Karpas-422 (cell line): ENCODE results near the gene KRT13. TPM values are rescaled to one million over a fixed set of nuclear protein-coding genes. Genes with fewer than 3 reads are reported as not detected.

ENCODE experiments used
- DNase-seq: peaks from one replicate; pipeline ENCODE4 v3.0.0-alpha.2; 2015
- H2AFZ ChIP-seq: fragments of 200-600 bp; sonication (generic); 2 replicates; pipeline ENCODE4 v1.6.1; 2014; ENCODE audit warnings: antibody characterized with exemption, low read length, mixed read lengths
- H3K27ac ChIP-seq: fragments of 200-600 bp; sonication (generic); 2 replicates; pipeline ENCODE4 v1.5.1; 2014; ENCODE audit warnings: mild to moderate bottlenecking, low read length, moderate library complexity
- H3K27me3 ChIP-seq: fragments of 200-600 bp; sonication (generic); 2 replicates; pipeline ENCODE4 v1.6.1; 2014; ENCODE audit warnings: low read length, mixed read lengths
- H3K36me3 ChIP-seq: fragments of 200-600 bp; sonication (generic); 2 replicates; pipeline ENCODE4 v1.6.1; 2014; ENCODE audit warnings: low read length, mixed read lengths; ENCODE audit not compliant: insufficient read depth
- H3K4me1 ChIP-seq: fragments of 200-600 bp; sonication (generic); 2 replicates; pipeline ENCODE4 v1.6.1; 2014; ENCODE audit warnings: mild to moderate bottlenecking, low read length, mixed read lengths
- H3K4me2 ChIP-seq: fragments of 200-600 bp; sonication (generic); 2 replicates; pipeline ENCODE4 v1.6.1; 2014; ENCODE audit warnings: low read length, low read depth, mild to moderate bottlenecking; ENCODE audit not compliant: poor library complexity, severe bottlenecking
- H3K4me3 ChIP-seq: fragments of 200-600 bp; sonication (generic); 2 replicates; pipeline ENCODE4 v1.5.1; 2014; ENCODE audit warnings: mild to moderate bottlenecking, antibody characterized with exemption, low read length, mixed read lengths
- H3K79me2 ChIP-seq: fragments of 200-600 bp; sonication (generic); 2 replicates; pipeline ENCODE4 v1.6.1; 2014; ENCODE audit warnings: mild to moderate bottlenecking, low read length, mixed read lengths
- H3K9ac ChIP-seq: fragments of 200-600 bp; sonication (generic); 2 replicates; pipeline ENCODE4 v1.6.0; 2014; ENCODE audit warnings: low read length
- H3K9me2 ChIP-seq: fragments of 200-600 bp; sonication (generic), shearing (Covaris generic); replicated peaks from 2 replicates; pipeline ENCODE4 v1.6.0; 2014; ENCODE audit warnings: mild to moderate bottlenecking, low read length, moderate library complexity; ENCODE audit not compliant: insufficient read depth
- H3K9me3 ChIP-seq: fragments of 300-700, 200-600 bp; sonication (generic); 2 replicates; pipeline ENCODE4 v1.6.1; 2014; ENCODE audit warnings: low read length, mixed read lengths
- H4K20me1 ChIP-seq: fragments of 200-600 bp; sonication (generic); 2 replicates; pipeline ENCODE4 v1.6.1; 2014; ENCODE audit warnings: mild to moderate bottlenecking, antibody characterized with exemption, low read length, low read depth; ENCODE audit not compliant: insufficient read depth
- total RNA-seq: library from RNA; depleted of rRNA; stranded (reverse); fragments of >200 nt; shearing (Covaris generic); gene quantifications from 2 replicates; pipeline ENCODE4 v1.2.3, GENCODE V29; 2014; ENCODE audit warnings: low replicate concordance

Gene KRT13
- total RNA-seq, 1 experiment from 2014 or later: not detected

- Histone ChIP-seq H3K4me3 (no peak overlapping the region), H4K20me1 (no peaks in the 10 kb centered on the region)
Observed at GRCh38 chr17:41535764-41536481, 30.5 kb upstream of the KRT13 start.

GRCh38 chr17:41534899-41535546 is 29.6 kb upstream of the KRT13 start:
- no peak for DNase-seq
- Histone ChIP-seq H3K79me2 (no peaks in the 10 kb centered on the region), H3K27me3 (no peaks in the 10 kb centered on the region), H4K20me1 (no peaks in the 10 kb centered on the region), H3K4me2 (no peak overlapping the region), H3K4me1 (no peaks in the 10 kb centered on the region), H3K9me3 (no peaks in the 10 kb centered on the region), H3K9me2 (no peaks in the 10 kb centered on the region), H3K4me3 (no peak overlapping the region), H3K9ac (no peak overlapping the region), H3K27ac (no peak overlapping the region), H2AFZ (no peak overlapping the region), H3K36me3 (no peaks in the 10 kb centered on the region)

More at GRCh38 chr17:41535764-41536481, 30.5 kb upstream of the KRT13 start:
- Histone ChIP-seq H3K9ac (no peak overlapping the region), H3K9me3 (no peaks in the 10 kb centered on the region), H3K4me1 (no peaks in the 10 kb centered on the region), H2AFZ (no peak overlapping the region), H3K9me2 (no peaks in the 10 kb centered on the region), H3K4me2 (no peak overlapping the region), H3K36me3 (no peaks in the 10 kb centered on the region), H3K79me2 (no peaks in the 10 kb centered on the region), H3K27me3 (no peaks in the 10 kb centered on the region), H3K27ac (no peak overlapping the region)
- DNase-seq: no peak

GRCh38 chr17:41533613-41534012 is 28.2 kb upstream of the KRT13 start:
- H3K9me2 ChIP-seq: no peaks in the 10 kb centered on the region
- no peak overlapping the region for H2AFZ ChIP-seq
- no peak for DNase-seq
- no peaks in the 10 kb centered on the region for H3K27me3 ChIP-seq
- no peaks in the 10 kb centered on the region for H3K79me2 ChIP-seq
- H3K4me3 ChIP-seq: no peak overlapping the region
- H3K36me3 ChIP-seq: no peaks in the 10 kb centered on the region
- H3K9me3 ChIP-seq: no peaks in the 10 kb centered on the region
- no peak overlapping the region for H3K4me2 ChIP-seq
- H3K9ac ChIP-seq: no peak overlapping the region
- no peaks in the 10 kb centered on the region for H3K4me1 ChIP-seq
- no peaks in the 10 kb centered on the region for H4K20me1 ChIP-seq
- H3K27ac ChIP-seq: no peak overlapping the region

- Histone ChIP-seq H4K20me1 (no peaks in the 10 kb centered on the region), H3K36me3 (no peaks in the 10 kb centered on the region), H3K27ac (no peak overlapping the region), H3K4me1 (no peaks in the 10 kb centered on the region), H3K4me2 (no peak overlapping the region), H3K27me3 (no peaks in the 10 kb centered on the region), H3K79me2 (no peaks in the 10 kb centered on the region), H3K4me3 (no peak overlapping the region), H3K9me2 (no peaks in the 10 kb centered on the region), H3K9ac (no peak overlapping the region), H2AFZ (no peak overlapping the region), H3K9me3 (no peaks in the 10 kb centered on the region)
- no peak for DNase-seq
Observed at GRCh38 chr17:41532947-41533570, 27.6 kb upstream of the KRT13 start.

- Histone ChIP-seq H3K4me1 (no peaks in the 10 kb centered on the region), H2AFZ (no peak overlapping the region), H3K4me2 (no peak overlapping the region), H3K27ac (no peak overlapping the region), H3K9ac (no peak overlapping the region), H4K20me1 (no peaks in the 10 kb centered on the region), H3K79me2 (no peaks in the 10 kb centered on the region), H3K36me3 (no peaks in the 10 kb centered on the region), H3K9me3 (no peaks in the 10 kb centered on the region), H3K9me2 (no peaks in the 10 kb centered on the region), H3K4me3 (no peak overlapping the region), H3K27me3 (no peaks in the 10 kb centered on the region)
- DNase-seq: no peak
Observed at GRCh38 chr17:41531993-41532392, 26.6 kb upstream of the KRT13 start.

GRCh38 chr17:41530062-41531048 is 24.9 kb upstream of the KRT13 start:
- no peak overlapping the region for H3K4me2 ChIP-seq

GRCh38 chr17:41529491-41529915 is 24.1 kb upstream of the KRT13 start:
- H4K20me1 ChIP-seq: no peaks in the 10 kb centered on the region
- no peaks in the 10 kb centered on the region for H3K9me2 ChIP-seq
- DNase-seq: no peak
- no peak overlapping the region for H3K4me3 ChIP-seq
- H3K4me1 ChIP-seq: no peaks in the 10 kb centered on the region
- no peak overlapping the region for H3K9ac ChIP-seq
- H3K79me2 ChIP-seq: no peaks in the 10 kb centered on the region
- H3K9me3 ChIP-seq: no peaks in the 10 kb centered on the region
- no peaks in the 10 kb centered on the region for H3K27me3 ChIP-seq
- H3K27ac ChIP-seq: no peak overlapping the region
- no peak overlapping the region for H2AFZ ChIP-seq
- H3K36me3 ChIP-seq: no peaks in the 10 kb centered on the region
- no peak overlapping the region for H3K4me2 ChIP-seq

More at GRCh38 chr17:41530062-41531048, 24.9 kb upstream of the KRT13 start:
- no peaks in the 10 kb centered on the region for H4K20me1 ChIP-seq
- no peak overlapping the region for H2AFZ ChIP-seq
- no peaks in the 10 kb centered on the region for H3K36me3 ChIP-seq
- H3K4me3 ChIP-seq: no peak overlapping the region
- H3K9me3 ChIP-seq: no peaks in the 10 kb centered on the region
- H3K79me2 ChIP-seq: no peaks in the 10 kb centered on the region
- DNase-seq: no peak
- no peaks in the 10 kb centered on the region for H3K4me1 ChIP-seq
- no peak overlapping the region for H3K27ac ChIP-seq
- H3K9ac ChIP-seq: no peak overlapping the region
- H3K9me2 ChIP-seq: no peaks in the 10 kb centered on the region
- H3K27me3 ChIP-seq: no peaks in the 10 kb centered on the region
